ENCODE measurements around the gene KLF13.

The KLF13 gene

DNA sequence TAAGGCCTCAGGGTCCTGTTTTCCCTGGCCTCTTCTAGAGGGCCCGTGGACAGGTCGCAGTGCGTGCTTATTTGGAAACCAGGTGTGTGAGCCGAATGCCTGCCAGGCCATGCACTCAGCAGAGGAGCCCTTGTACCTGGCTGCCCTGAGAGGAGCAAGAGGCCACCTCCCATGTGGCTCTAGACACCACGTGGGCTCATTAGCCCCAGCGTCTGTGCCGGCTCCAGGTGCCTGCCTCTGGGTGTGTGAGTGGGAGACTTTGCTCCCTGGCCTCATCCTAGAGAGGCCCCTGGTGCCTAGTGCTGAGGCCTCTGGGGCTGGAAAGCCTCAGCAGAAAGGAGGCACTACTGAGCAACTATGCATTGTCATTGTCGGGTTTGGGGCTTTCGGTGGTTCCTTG, 50.4 kb downstream of the KLF13 start:
- no peak overlapping the region for H3K4me3 ChIP-seq (ENCODE audit: low read length in 2 of 2)
- peaks cover 18 to 27% of the 10 kb centered on the region in 2 donors for H3K36me3 ChIP-seq (ENCODE audit: control insufficient read depth in 2 of 2, insufficient read depth in 2 of 2, low read length in 2 of 2)
- peaks cover 18% of the 10 kb centered on the region for H3K4me1 ChIP-seq (ENCODE audit: control insufficient read depth, insufficient read depth, low read length)
- no peak overlapping the region for H3K9ac ChIP-seq (ENCODE audit: low read length in 2 of 2)
- H3K27me3 ChIP-seq (ENCODE audit: control insufficient read depth in 1 of 2, insufficient read depth in 2 of 2, low read length in 2 of 2) = no peaks in the 10 kb centered on the region
- no peak overlapping the region for H3K27ac ChIP-seq (ENCODE audit: low read length)
- no peaks in the 10 kb centered on the region for H3K9me3 ChIP-seq (ENCODE audit: control insufficient read depth in 2 of 2, low read length in 2 of 2)

GRCh38 chr15:31378363-31378903, 51.8 kb downstream of the KLF13 start:
- Histone ChIP-seq H3K36me3 (ENCODE audit: control insufficient read depth in 2 of 2, insufficient read depth in 2 of 2, low read length in 2 of 2) (peaks cover 15 to 22% of the 10 kb centered on the region in 2 donors), H3K27ac (ENCODE audit: low read length) (no peak overlapping the region), H3K9ac (ENCODE audit: low read length in 2 of 2) (no peak overlapping the region), H3K9me3 (ENCODE audit: control insufficient read depth in 2 of 2, low read length in 2 of 2) (no peaks in the 10 kb centered on the region), H3K4me3 (ENCODE audit: low read length in 2 of 2) (no peak overlapping the region), H3K27me3 (ENCODE audit: control insufficient read depth in 1 of 2, insufficient read depth in 2 of 2, low read length in 2 of 2) (no peaks in the 10 kb centered on the region), H3K4me1 (ENCODE audit: control insufficient read depth, insufficient read depth, low read length) (peaks cover 9% of the 10 kb centered on the region)

GRCh38 chr15:31379042-31379441, 52.4 kb downstream of the KLF13 start:
- no peak overlapping the region for H3K27ac ChIP-seq (ENCODE audit: low read length)
- no peak overlapping the region for H3K4me3 ChIP-seq (ENCODE audit: low read length in 2 of 2)
- H3K27me3 ChIP-seq (ENCODE audit: control insufficient read depth in 1 of 2, insufficient read depth in 2 of 2, low read length in 2 of 2) = no peaks in the 10 kb centered on the region
- no peaks in the 10 kb centered on the region for H3K9me3 ChIP-seq (ENCODE audit: control insufficient read depth in 2 of 2, low read length in 2 of 2)
- no peak overlapping the region for H3K9ac ChIP-seq (ENCODE audit: low read length in 2 of 2)
- H3K36me3 ChIP-seq (ENCODE audit: control insufficient read depth in 2 of 2, insufficient read depth in 2 of 2, low read length in 2 of 2) = peaks cover 9 to 20% of the 10 kb centered on the region in 2 donors
- H3K4me1 ChIP-seq (ENCODE audit: control insufficient read depth, insufficient read depth, low read length) = peaks cover 7% of the 10 kb centered on the region

GRCh38 chr15:31379577-31379976, 52.9 kb downstream of the KLF13 start:
- Histone ChIP-seq H3K9ac (ENCODE audit: low read length in 2 of 2) (no peak overlapping the region), H3K36me3 (ENCODE audit: control insufficient read depth in 2 of 2, insufficient read depth in 2 of 2, low read length in 2 of 2) (peaks cover 9 to 17% of the 10 kb centered on the region in 2 donors), H3K27me3 (ENCODE audit: control insufficient read depth in 1 of 2, insufficient read depth in 2 of 2, low read length in 2 of 2) (no peaks in the 10 kb centered on the region), H3K27ac (ENCODE audit: low read length) (no peak overlapping the region), H3K4me1 (ENCODE audit: control insufficient read depth, insufficient read depth, low read length) (peaks cover 4% of the 10 kb centered on the region), H3K9me3 (ENCODE audit: control insufficient read depth in 2 of 2, low read length in 2 of 2) (no peaks in the 10 kb centered on the region), H3K4me3 (ENCODE audit: low read length in 2 of 2) (no peak overlapping the region)

- Histone ChIP-seq H3K9me3 (ENCODE audit: control insufficient read depth in 2 of 2, low read length in 2 of 2) (no peaks in the 10 kb centered on the region), H3K36me3 (ENCODE audit: control insufficient read depth in 2 of 2, insufficient read depth in 2 of 2, low read length in 2 of 2) (peaks cover 9 to 16% of the 10 kb centered on the region in 2 donors), H3K27me3 (ENCODE audit: control insufficient read depth in 1 of 2, insufficient read depth in 2 of 2, low read length in 2 of 2) (no peaks in the 10 kb centered on the region), H3K4me1 (ENCODE audit: control insufficient read depth, insufficient read depth, low read length) (no peaks in the 10 kb centered on the region), H3K9ac (ENCODE audit: low read length in 2 of 2) (no peak overlapping the region), H3K4me3 (ENCODE audit: low read length in 2 of 2) (no peak overlapping the region), H3K27ac (ENCODE audit: low read length) (no peak overlapping the region)
Measured at GRCh38 chr15:31381801-31382712, 55.4 kb downstream of the KLF13 start.

GRCh38 chr15:31382713-31383045, 56.0 kb downstream of the KLF13 start:
- Histone ChIP-seq H3K27ac (ENCODE audit: low read length) (no peak overlapping the region), H3K4me3 (ENCODE audit: low read length in 2 of 2) (no peak overlapping the region), H3K9me3 (ENCODE audit: control insufficient read depth in 2 of 2, low read length in 2 of 2) (no peaks in the 10 kb centered on the region), H3K27me3 (ENCODE audit: control insufficient read depth in 1 of 2, insufficient read depth in 2 of 2, low read length in 2 of 2) (no peaks in the 10 kb centered on the region), H3K9ac (ENCODE audit: low read length in 2 of 2) (no peak overlapping the region), H3K36me3 (ENCODE audit: control insufficient read depth in 2 of 2, insufficient read depth in 2 of 2, low read length in 2 of 2) (peaks cover 9 to 15% of the 10 kb centered on the region in 2 donors), H3K4me1 (ENCODE audit: control insufficient read depth, insufficient read depth, low read length) (peaks cover 4% of the 10 kb centered on the region)

DNA sequence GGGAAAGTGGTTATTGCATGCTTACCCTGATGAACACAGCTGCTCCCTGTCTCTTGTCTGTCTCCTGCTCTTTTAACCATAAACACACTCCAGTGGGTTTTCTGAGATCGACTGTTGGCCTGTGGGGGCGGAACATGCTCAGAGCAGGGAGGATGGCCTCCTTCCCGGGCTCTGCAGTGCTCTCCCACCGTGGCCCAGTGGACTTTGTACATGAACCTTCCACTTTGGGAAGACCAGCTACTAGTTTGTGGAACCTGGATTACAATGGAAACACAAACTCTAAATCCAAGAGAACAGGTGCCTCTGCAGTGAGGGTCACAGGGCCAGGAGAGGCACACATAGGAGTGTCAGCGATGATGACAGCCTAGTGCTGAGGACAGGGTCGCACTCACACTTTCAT, 56.5 kb downstream of the KLF13 start:
- Histone ChIP-seq H3K27ac (ENCODE audit: low read length) (no peak overlapping the region), H3K36me3 (ENCODE audit: control insufficient read depth in 2 of 2, insufficient read depth in 2 of 2, low read length in 2 of 2) (peaks cover 9 to 12% of the 10 kb centered on the region in 2 donors), H3K9me3 (ENCODE audit: control insufficient read depth in 2 of 2, low read length in 2 of 2) (no peaks in the 10 kb centered on the region), H3K9ac (ENCODE audit: low read length in 2 of 2) (no peak overlapping the region), H3K4me3 (ENCODE audit: low read length in 2 of 2) (no peak overlapping the region), H3K4me1 (ENCODE audit: control insufficient read depth, insufficient read depth, low read length) (peaks cover 8% of the 10 kb centered on the region), H3K27me3 (ENCODE audit: control insufficient read depth in 1 of 2, insufficient read depth in 2 of 2, low read length in 2 of 2) (no peaks in the 10 kb centered on the region)

DNA sequence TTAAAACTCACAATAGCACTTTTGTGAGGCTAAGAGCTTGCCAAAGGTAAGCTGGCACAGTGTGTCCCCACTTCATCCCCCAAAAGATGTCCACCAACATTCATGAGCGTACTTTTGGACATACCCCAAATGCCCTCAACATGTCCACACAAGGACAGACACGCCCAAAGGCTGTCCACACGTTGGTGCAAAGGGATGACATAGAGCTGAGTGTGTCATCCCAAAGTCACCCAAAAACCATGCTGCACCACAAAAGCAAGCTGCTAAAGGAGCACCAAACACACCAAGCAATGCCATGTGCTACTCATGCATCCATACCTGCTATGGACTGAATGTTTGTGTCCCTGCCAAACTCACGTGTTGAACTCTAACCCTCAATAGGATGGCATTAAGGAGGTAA, 57.9 kb downstream of the KLF13 start:
- Histone ChIP-seq H3K27ac (ENCODE audit: low read length) (no peak overlapping the region), H3K36me3 (ENCODE audit: control insufficient read depth in 2 of 2, insufficient read depth in 2 of 2, low read length in 2 of 2) (peaks cover 4 to 7% of the 10 kb centered on the region in 2 donors), H3K9me3 (ENCODE audit: control insufficient read depth in 2 of 2, low read length in 2 of 2) (no peaks in the 10 kb centered on the region), H3K27me3 (ENCODE audit: control insufficient read depth in 1 of 2, insufficient read depth in 2 of 2, low read length in 2 of 2) (no peaks in the 10 kb centered on the region), H3K9ac (ENCODE audit: low read length in 2 of 2) (no peak overlapping the region), H3K4me3 (ENCODE audit: low read length in 2 of 2) (no peak overlapping the region), H3K4me1 (ENCODE audit: control insufficient read depth, insufficient read depth, low read length) (peaks cover 11% of the 10 kb centered on the region)

- Histone ChIP-seq H3K4me3 (ENCODE audit: low read length in 2 of 2) (no peak overlapping the region), H3K27ac (ENCODE audit: low read length) (no peak overlapping the region), H3K4me1 (ENCODE audit: control insufficient read depth, insufficient read depth, low read length) (peaks cover 11% of the 10 kb centered on the region), H3K9me3 (ENCODE audit: control insufficient read depth in 2 of 2, low read length in 2 of 2) (no peaks in the 10 kb centered on the region), H3K27me3 (ENCODE audit: control insufficient read depth in 1 of 2, insufficient read depth in 2 of 2, low read length in 2 of 2) (no peaks in the 10 kb centered on the region), H3K9ac (ENCODE audit: low read length in 2 of 2) (no peak overlapping the region), H3K36me3 (ENCODE audit: control insufficient read depth in 2 of 2, insufficient read depth in 2 of 2, low read length in 2 of 2) (peaks cover under 1 to 5% of the 10 kb centered on the region in 2 donors)
Measured at GRCh38 chr15:31385736-31386135, 59.1 kb downstream of the KLF13 start.

DNA sequence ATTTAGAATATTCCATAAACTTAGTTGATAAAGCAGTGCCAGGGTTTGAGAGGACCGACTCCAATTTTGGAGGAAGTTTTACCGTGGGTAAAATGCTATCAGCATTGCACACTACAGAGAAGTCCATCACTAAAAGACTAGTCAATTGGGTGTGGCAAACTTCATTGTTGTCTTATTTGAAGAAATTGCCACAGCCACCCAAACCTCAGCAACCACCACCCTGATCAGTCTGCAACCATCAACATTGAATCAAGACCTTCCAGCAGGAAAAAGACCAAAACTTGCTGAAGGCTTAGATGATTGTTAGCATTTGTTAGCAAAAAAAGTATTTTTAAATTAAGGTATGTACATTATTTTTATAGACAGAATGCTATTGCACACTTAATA, 60.5 kb downstream of the KLF13 start:
- Histone ChIP-seq H3K27me3 (ENCODE audit: control insufficient read depth in 1 of 2, insufficient read depth in 2 of 2, low read length in 2 of 2) (no peaks in the 10 kb centered on the region), H3K4me3 (ENCODE audit: low read length in 2 of 2) (no peak overlapping the region), H3K36me3 (ENCODE audit: control insufficient read depth in 2 of 2, insufficient read depth in 2 of 2, low read length in 2 of 2) (no peaks in the 10 kb centered on the region), H3K9me3 (ENCODE audit: control insufficient read depth in 2 of 2, low read length in 2 of 2) (no peaks in the 10 kb centered on the region), H3K4me1 (ENCODE audit: control insufficient read depth, insufficient read depth, low read length) (peaks cover 14% of the 10 kb centered on the region), H3K27ac (ENCODE audit: low read length) (no peak overlapping the region), H3K9ac (ENCODE audit: low read length in 2 of 2) (no peak overlapping the region)

DNA sequence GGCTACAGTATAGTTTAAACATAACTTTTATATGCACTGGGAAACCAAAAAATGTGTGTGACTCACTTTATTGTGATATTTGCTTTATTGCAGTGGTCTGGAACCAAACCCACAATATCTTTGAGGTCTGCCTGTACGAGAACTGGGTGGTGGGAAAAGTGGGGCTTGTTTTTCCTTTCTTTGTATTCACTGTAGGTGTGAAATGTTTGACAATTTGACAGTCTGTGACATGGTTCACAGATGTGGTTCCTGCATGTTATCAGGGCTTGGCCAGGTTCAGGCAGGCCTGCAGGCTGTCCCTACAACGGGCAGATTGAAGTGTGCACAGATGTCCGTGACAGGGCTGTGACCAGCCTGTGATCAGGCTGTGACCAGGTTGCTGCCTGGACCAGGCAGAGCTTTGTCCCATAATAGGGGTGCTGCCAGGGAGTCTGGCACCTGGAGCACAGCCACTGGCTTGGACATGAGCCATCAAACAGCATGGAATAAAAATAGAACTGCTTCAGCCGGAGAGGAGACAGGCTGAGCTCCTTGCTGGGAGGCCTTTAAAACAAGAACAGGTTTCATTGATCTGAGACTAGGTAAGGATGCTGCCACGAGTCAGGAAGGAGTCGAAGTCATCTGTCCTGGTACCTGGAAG, 61.0 kb downstream of the KLF13 start:
- H3K27ac ChIP-seq (ENCODE audit: low read length) = peak overlapping the region; percentile 53
- H3K9ac ChIP-seq (ENCODE audit: low read length in 2 of 2) = no peak overlapping the region
- no peak overlapping the region for H3K4me3 ChIP-seq (ENCODE audit: low read length in 2 of 2)

More for the DNA sequence above, 61.0 kb downstream of the KLF13 start:
- H3K36me3 ChIP-seq (ENCODE audit: control insufficient read depth in 2 of 2, insufficient read depth in 2 of 2, low read length in 2 of 2) = no peaks in the 10 kb centered on the region
- no peaks in the 10 kb centered on the region for H3K27me3 ChIP-seq (ENCODE audit: control insufficient read depth in 1 of 2, insufficient read depth in 2 of 2, low read length in 2 of 2)
- H3K9me3 ChIP-seq (ENCODE audit: control insufficient read depth in 2 of 2, low read length in 2 of 2) = no peaks in the 10 kb centered on the region
- H3K4me1 ChIP-seq (ENCODE audit: control insufficient read depth, insufficient read depth, low read length) = peaks cover 14% of the 10 kb centered on the region

Measured in stomach smooth muscle (tissue), 2 donors.